HUES6 (cell line): ENCODE measurements around the gene SLC18B1.

Experiments
- H3K27ac ChIP-seq: 2 replicates; pipeline ENCODE4 v1.7.0; 2013; ENCODE audit warnings: low read depth, mild to moderate bottlenecking, low read length, inconsistent platforms
- H3K27me3 ChIP-seq: 2 replicates; pipeline ENCODE4 v1.6.1; 2013; ENCODE audit warnings: low read length; ENCODE audit not compliant: control insufficient read depth, insufficient read depth
- H3K36me3 ChIP-seq: 2 replicates; pipeline ENCODE4 v1.6.1; 2013; ENCODE audit warnings: low read length; ENCODE audit not compliant: control insufficient read depth, insufficient read depth
- H3K4me1 ChIP-seq: 2 replicates; pipeline ENCODE4 v1.6.1; 2013; ENCODE audit warnings: low read length; ENCODE audit not compliant: control insufficient read depth, insufficient read depth
- H3K4me3 ChIP-seq: 2 replicates; pipeline ENCODE4 v1.5.1; 2013; ENCODE audit warnings: low read depth, low read length
- H3K9ac ChIP-seq: one replicate; pipeline ENCODE4 v1.6.1; 2013; ENCODE audit warnings: mild to moderate bottlenecking, low read length
- H3K9me3 ChIP-seq: 2 replicates; pipeline ENCODE4 v1.6.1; 2013; ENCODE audit warnings: low read depth, low read length; ENCODE audit not compliant: control insufficient read depth, insufficient read depth

Gene SLC18B1

DNA sequence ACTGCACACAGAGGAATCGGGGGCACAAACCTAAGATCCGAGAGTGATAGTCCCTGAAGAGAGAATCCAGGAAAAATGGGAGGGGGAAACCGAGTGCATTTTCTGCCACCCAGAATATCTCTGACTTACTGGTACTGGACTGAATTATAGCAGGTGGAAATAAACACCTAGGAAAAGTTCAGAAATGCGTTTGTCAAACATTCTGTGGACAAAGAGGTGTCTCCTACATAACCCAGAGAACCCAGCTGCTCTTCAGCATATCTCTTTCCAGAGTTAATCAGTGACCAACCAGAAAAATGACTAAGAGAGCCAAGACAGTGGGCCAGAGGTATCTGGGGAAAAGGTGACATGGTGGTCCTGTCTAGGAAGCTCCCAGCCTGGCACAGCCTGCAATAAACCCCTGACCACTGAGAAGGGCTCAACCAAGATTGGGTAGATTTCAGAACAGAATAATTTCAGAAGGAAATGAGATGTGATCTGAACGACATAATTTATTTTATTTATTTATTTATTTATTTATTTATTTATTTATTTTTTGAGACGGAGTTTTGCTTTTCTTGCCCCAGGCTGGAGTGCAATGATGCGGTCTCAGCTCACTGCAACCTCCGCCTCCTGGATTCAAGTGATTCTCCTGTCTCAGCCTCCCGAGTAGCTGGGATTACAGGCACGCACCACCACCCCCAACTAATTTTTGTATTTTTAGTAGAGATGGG lies 78.5 kb downstream of the SLC18B1 start:
- Histone ChIP-seq H3K9ac (no peak overlapping the region), H3K9me3 (no peaks in the 10 kb centered on the region), H3K4me1 (no peaks in the 10 kb centered on the region), H3K4me3 (no peak overlapping the region), H3K27ac (no peak overlapping the region), H3K27me3 (no peaks in the 10 kb centered on the region), H3K36me3 (no peaks in the 10 kb centered on the region)
